Liver (tissue), 4 donors: ENCODE results near the gene GARNL3. TPM values are rescaled to one million over a fixed set of nuclear protein-coding genes. Genes with fewer than 3 reads are reported as not detected.

Experiments used
- polyA plus RNA-seq, 2 donors: library from polyadenylated mRNA; stranded (reverse) in 1 of 2; unstranded in 1 of 2; fragments of 200-250 nt in 1 of 2; fragments of >200 nt in 1 of 2; fragmentation: Nextera tagmentation in 1 of 2; extraction: Ambion mirVana in 1 of 2; gene quantifications; one replicate each; pipeline versions ENCODE4 v1.2.1 to v1.2.3, GENCODE V29; 2013 to 2015
- total RNA-seq, 2 donors: library from RNA; depleted of rRNA; stranded (reverse); fragments of >200 nt; gene quantifications; one replicate each; pipeline ENCODE4 v1.2.3, GENCODE V29; 2014
- donor health status: healthy.
- donor health status: healthy.
- donor health status: healthy.

GARNL3 gene
- total and polyA plus RNA-seq, 4 donors = 0.89 to 6.7 (median 3.5) TPM

Other genes with a start within 250 kb of the GARNL3 start
- gene ANGPTL2, start 142.1 kb upstream of the GARNL3 start, total RNA-seq = 1 to 10 TPM in 1 of 2 donors, under 1 TPM in 1; 0.93 to 2.7 TPM
- 1 to 10 TPM; 1.1 to 3.2 TPM for gene ANGPTL2, start 142.1 kb upstream of the GARNL3 start, polyA plus RNA-seq
- gene SLC2A8, start 132.4 kb downstream of the GARNL3 start, total RNA-seq = 10 to 100 TPM; 10.9 to 18.7 TPM
- gene SLC2A8, start 132.4 kb downstream of the GARNL3 start, polyA plus RNA-seq = 10 to 100 TPM; 21.1 to 24.5 TPM
- 1 to 10 TPM; 6.2 to 6.9 TPM for gene ZNF79, start 159.6 kb downstream of the GARNL3 start, total RNA-seq
- 1 to 10 TPM; 2.2 TPM for gene ZNF79, start 159.6 kb downstream of the GARNL3 start, polyA plus RNA-seq
- gene RPL12, start 186.6 kb downstream of the GARNL3 start, total RNA-seq = 100 to 1,000 TPM; 394 to 576 TPM
- 100 to 1,000 TPM; 289 to 829 TPM for gene RPL12, start 186.6 kb downstream of the GARNL3 start, polyA plus RNA-seq
- 1 to 10 TPM; 7.4 to 9.7 TPM for gene LRSAM1, start 186.7 kb downstream of the GARNL3 start, total RNA-seq
- gene LRSAM1, start 186.7 kb downstream of the GARNL3 start, polyA plus RNA-seq = 1 to 10 TPM; 6.6 to 6.7 TPM